Fibroblast of skin of back (primary cell): Measurements from ENCODE around the gene PRR20A. TPM values are rescaled to one million over a fixed set of nuclear protein-coding genes. Genes with fewer than 3 reads are reported as not detected.
"Not testable (repeated sequence)": the region's sequence is repeated elsewhere in the genome, so short reads cannot be mapped to it uniquely, and the experiment has no call there.

Experiments used
- DNase-seq: peaks from one replicate; pipeline ENCODE4 v3.0.0-alpha.2; 2013
- polyA plus RNA-seq, 2 experiments: library from polyadenylated mRNA; unstranded; fragments of 120-200 nt; gene quantifications; one replicate each; pipeline ENCODE4 v1.2.1, GENCODE V29; 2013; ENCODE audit not compliant: insufficient read length in 2 of 2

The PRR20A gene
- not detected for polyA plus RNA-seq (2013, experiment 1 of 2; ENCODE audit: insufficient read length)
- polyA plus RNA-seq (2013, experiment 2 of 2; ENCODE audit: insufficient read length), result not detected

- not testable (repeated sequence) for DNase-seq
Measured at GRCh38 chr13:57140235-57140968, at the start of gene PRR20A. Gene PRR20A (plus strand): TSS chr13:57140918. CDS start chr13:57141305, 387 bp downstream.

- no peak for DNase-seq
Measured at GRCh38 chr13:57114945-57115344, 25.8 kb upstream of the PRR20A start.

- no peak for DNase-seq
Measured at GRCh38 chr13:57123681-57124080, 17.0 kb upstream of the PRR20A start.

GRCh38 chr13:57128909-57129308 lies 11.8 kb upstream of the PRR20A start:
- no peak for DNase-seq

- no peak for DNase-seq
Measured at GRCh38 chr13:57136093-57136492, 4.6 kb upstream of the PRR20A start.

- DNase-seq, result no peak
Measured at GRCh38 chr13:57137585-57137984, 3.1 kb upstream of the PRR20A start.

- DNase-seq, result no peak
Measured at GRCh38 chr13:57138988-57139387, 1.7 kb upstream of the PRR20A start.

GRCh38 chr13:57139781-57140180 lies 937 bp upstream of the PRR20A start:
- DNase-seq, result not testable (repeated sequence)

GRCh38 chr13:57147188-57147587 lies 6.5 kb downstream of the PRR20A start, which contains the start of gene PRR20B:
Gene PRR20B (plus strand): TSS chr13:57147488. CDS start chr13:57147875, 387 bp downstream.
- DNase-seq, result not testable (repeated sequence)

GRCh38 chr13:57148106-57148505 lies 7.4 kb downstream of the PRR20A start:
- DNase-seq, result not testable (repeated sequence)

- DNase-seq, result not testable (repeated sequence)
Measured at GRCh38 chr13:57153761-57154160, 13.0 kb downstream of the PRR20A start, which contains the start of gene PRR20C. Gene PRR20C (plus strand): TSS chr13:57154061. CDS start chr13:57154448, 387 bp downstream.

GRCh38 chr13:57160332-57160731 lies 19.6 kb downstream of the PRR20A start, which contains the start of gene PRR20D:
Gene PRR20D (plus strand): TSS chr13:57160632. CDS start chr13:57161019, 387 bp downstream.
- not testable (repeated sequence) for DNase-seq

GRCh38 chr13:57166897-57167296 lies 26.2 kb downstream of the PRR20A start, which contains the start of gene PRR20E:
Gene PRR20E (plus strand): TSS chr13:57167197. CDS start chr13:57167584, 387 bp downstream.
- not testable (repeated sequence) for DNase-seq

- no peak for DNase-seq
Measured at GRCh38 chr13:57191667-57192066, 50.9 kb downstream of the PRR20A start.
